ENCODE results near the gene MPC1L. TPM values are rescaled to one million over a fixed set of nuclear protein-coding genes. Genes with fewer than 3 reads are reported as not detected.

MPC1L gene
- total RNA-seq, 1 donor from 2014 or later = not detected

GRCh38 chrX:40671126-40671525, 47.9 kb downstream of the MPC1L start:
- TF ChIP-seq CTCF (conservative IDR thresholded peaks at IDR 0.05) = no peak
- Mint-ChIP-seq H3K27ac (no peak overlapping the region), H3K4me3 (no peak overlapping the region), H3K9me3 (no peaks in the 10 kb centered on the region), H3K36me3 (peaks cover 19% of the 10 kb centered on the region), H3K27me3 (no peaks in the 10 kb centered on the region), H3K4me1 (ENCODE audit: unreplicated experiment) (no peaks in the 10 kb centered on the region)
- DNase-seq (ENCODE audit: extremely low spot score, unreplicated experiment) = no peak

Other genes starting within 250 kb of the MPC1L start
- gene ATP6AP2, start 42.5 kb upstream of the MPC1L start, total RNA-seq (ENCODE audit: low replicate concordance) = 98.0 and 160 TPM in 2 replicates
- gene CXorf38, start 24.1 kb downstream of the MPC1L start, total RNA-seq (ENCODE audit: low replicate concordance) = 8.1 and 8.8 TPM in 2 replicates
- 43.5 and 46.2 TPM in 2 replicates for gene MED14, start 112.1 kb downstream of the MPC1L start, total RNA-seq (ENCODE audit: low replicate concordance)